SK-N-SH (cell line): Measurements from ENCODE around the gene TNIP2. TPM values are rescaled to one million over a fixed set of nuclear protein-coding genes. Genes with fewer than 3 reads are reported as not detected.

Experiments used
- CTCF ChIA-PET: fragments of 300-600, 350-600 bp; formaldehyde crosslinking; extraction: SDS; loops from one replicate; lab custom pipeline; 2021; lab: Yijun Ruan, JAX
- POLR2A ChIA-PET: fragments of 350-600 bp; sonication (Branson Sonifier 250); formaldehyde crosslinking; extraction: SDS; loops from one replicate; lab custom pipeline; 2020; ENCODE audit warnings: antibody characterized with exemption, inconsistent platforms; lab: Yijun Ruan, JAX
- DNase-seq: peaks from one replicate; pipeline ENCODE4 v3.0.0; 2012
- H2AFZ ChIP-seq: fragments of 200-600 bp; sonication (generic); 2 replicates; pipeline ENCODE4 v1.8.1; 2016; ENCODE audit warnings: antibody characterized with exemption, mild to moderate bottlenecking, low read depth
- H3F3A ChIP-seq: fragments of 200-600 bp; sonication (generic); replicated peaks from 2 replicates; pipeline ENCODE3; 2016; ENCODE audit warnings: antibody characterized with exemption, mild to moderate bottlenecking; ENCODE audit not compliant: insufficient read depth
- H3K27ac ChIP-seq, 2 experiments: fragments of 200-500 bp in 1 of 2; fragments of 200-600 bp in 1 of 2; sonication (Bioruptor generic) in 1 of 2; sonication (generic), shearing (Covaris generic) in 1 of 2; 2 replicates each; pipeline versions ENCODE4 v1.5.1 to v1.6.1; 2014 to 2016; ENCODE audit warnings: low read depth in 2 of 2, inconsistent platforms in 1 of 2, low read length in 1 of 2, mild to moderate bottlenecking in 1 of 2, mixed read lengths in 1 of 2
- H3K27me3 ChIP-seq: fragments of 200-600 bp; sonication (generic), shearing (Covaris generic); 2 replicates; pipeline ENCODE4 v1.6.1; 2016; ENCODE audit warnings: mixed run types; ENCODE audit not compliant: insufficient read depth
- H3K36me3 ChIP-seq, 2 experiments: fragments of 200-500 bp in 1 of 2; fragments of 200-600 bp in 1 of 2; sonication (Bioruptor generic) in 1 of 2; sonication (generic) in 1 of 2; replicated peaks in 1 of 2; 2 replicates each; pipeline versions ENCODE3 to v1.5.1; 2014 to 2016; ENCODE audit warnings: low read length in 1 of 2, mild to moderate bottlenecking in 1 of 2; ENCODE audit not compliant: insufficient read depth in 2 of 2, control insufficient read depth in 1 of 2
- H3K4me1 ChIP-seq, 2 experiments: fragments of 200-500 bp in 1 of 2; fragments of 200-600 bp in 1 of 2; sonication (Bioruptor generic) in 1 of 2; sonication (generic), shearing (Covaris generic) in 1 of 2; 2 replicates each; pipeline versions ENCODE4 v1.5.1 to v1.6.1; 2014 to 2016; ENCODE audit warnings: low read depth in 1 of 2, low read length in 1 of 2, mixed run types in 1 of 2; ENCODE audit not compliant: insufficient read depth in 2 of 2, control insufficient read depth in 1 of 2
- H3K4me2 ChIP-seq: fragments of 200-600 bp; sonication (generic), shearing (Covaris generic); 2 replicates; pipeline ENCODE4 v1.6.1; 2017; ENCODE audit warnings: mixed run types
- H3K4me3 ChIP-seq, 2 experiments: fragments of 200-500 bp in 1 of 2; fragments of 200-600 bp in 1 of 2; sonication (Bioruptor generic) in 1 of 2; sonication (generic), shearing (Covaris generic) in 1 of 2; 2 replicates each; pipeline versions ENCODE4 v1.5.1 to v1.8.1; 2014 to 2016; ENCODE audit warnings: low read depth in 2 of 2, inconsistent platforms in 1 of 2, low read length in 1 of 2, mild to moderate bottlenecking in 1 of 2, mixed read lengths in 1 of 2, moderate library complexity in 1 of 2
- H3K79me2 ChIP-seq: fragments of 200-600 bp; sonication (generic); 2 replicates; pipeline ENCODE4 v1.8.1; 2017; ENCODE audit warnings: mild to moderate bottlenecking; ENCODE audit not compliant: insufficient read depth
- H3K9ac ChIP-seq: fragments of 200-600 bp; sonication (generic); 2 replicates; pipeline ENCODE4 v1.6.1; 2017; ENCODE audit warnings: mixed run types
- H3K9me2 ChIP-seq: fragments of 200-600 bp; sonication (generic); 2 replicates; pipeline ENCODE4 v1.6.1; 2017; ENCODE audit warnings: mixed run types
- H3K9me3 ChIP-seq: fragments of 200-600 bp; sonication (generic); 2 replicates; pipeline ENCODE4 v1.6.1; 2017; ENCODE audit warnings: mixed run types, mild to moderate bottlenecking, moderate library complexity
- H4K20me1 ChIP-seq: fragments of 200-600 bp; sonication (generic); 2 replicates; pipeline ENCODE4 v1.6.1; 2017; ENCODE audit warnings: mild to moderate bottlenecking, mixed run types; ENCODE audit not compliant: insufficient read depth
- CHD2 ChIP-seq: fragments of 150-350 bp; IDR thresholded peaks from 2 replicates; pipeline ENCODE4 v1.6.1; 2018; ENCODE audit warnings: low read length; ENCODE audit not compliant: partially characterized antibody
- ELF1 ChIP-seq: IDR thresholded peaks from 2 replicates; pipeline ENCODE4 v1.4.0; 2012
- EP300 ChIP-seq, 2 experiments: IDR thresholded peaks; 2 replicates each; pipeline versions ENCODE4 v1.4.0 to v1.6.1; 2012; ENCODE audit warnings: borderline replicate concordance in 1 of 2, low read depth in 1 of 2, low read length in 1 of 2
- EZH2phosphoT487 ChIP-seq: fragments of 200-600 bp; sonication (generic); IDR thresholded peaks from 2 replicates; pipeline ENCODE4 v1.6.1; 2017; ENCODE audit warnings: low read depth, mixed run types, mild to moderate bottlenecking, antibody characterized with exemption, moderate library complexity, borderline replicate concordance
- FOXM1 ChIP-seq: IDR thresholded peaks from 2 replicates; pipeline ENCODE4 v1.4.0; 2012; ENCODE audit warnings: low read depth, mild to moderate bottlenecking
- GABPA ChIP-seq: IDR thresholded peaks from 2 replicates; pipeline ENCODE4 v1.4.0; 2012; ENCODE audit warnings: low read depth, mild to moderate bottlenecking
- MXI1 ChIP-seq: IDR thresholded peaks from 2 replicates; pipeline ENCODE4 v1.6.1; 2012; ENCODE audit warnings: mild to moderate bottlenecking, low read depth, low read length, improper control_type of control experiment
- NRF1 ChIP-seq: IDR thresholded peaks from 2 replicates; pipeline ENCODE4 v1.6.1; 2012; ENCODE audit warnings: low read depth, mild to moderate bottlenecking, low read length
- RAD21 ChIP-seq: IDR thresholded peaks from 2 replicates; pipeline ENCODE4 v1.6.1; 2012; ENCODE audit warnings: mild to moderate bottlenecking, low read length
- RCOR1 ChIP-seq: fragments of 150-350 bp; IDR thresholded peaks from 2 replicates; pipeline ENCODE4 v1.6.1; 2017; ENCODE audit warnings: antibody characterized with exemption, low read length
- RXRA ChIP-seq: IDR thresholded peaks from 2 replicates; pipeline ENCODE4 v1.4.0; 2012; ENCODE audit warnings: low read depth, mild to moderate bottlenecking, borderline replicate concordance
- SIN3A ChIP-seq: IDR thresholded peaks from 2 replicates; pipeline ENCODE4 v1.6.1; 2012; ENCODE audit warnings: low read depth, mild to moderate bottlenecking, low read length, moderate library complexity, borderline replicate concordance
- TCF12 ChIP-seq: IDR thresholded peaks from 2 replicates; pipeline ENCODE4 v1.4.0; 2012
- WGBS: methylation state at CpG from one replicate; pipeline ENCODE4 v1.1.6; 2017; ENCODE audit warnings: low lambda C conversion rate; 5-methylcytosine and 5-hydroxymethylcytosine counted together
- polyA plus RNA-seq, 3 experiments: library from polyadenylated mRNA; depleted of rRNA; stranded (reverse); fragments of >200 nt; gene quantifications; 2 replicates each; pipeline ENCODE4 v1.2.3, GENCODE V29; 2012
- TF ChIP-seq, protein P1 (sequence below): fragments of 150-350 bp; IDR thresholded peaks from 2 replicates; pipeline ENCODE4 v1.6.1; 2016; ENCODE audit warnings: mild to moderate bottlenecking, low read depth, low read length
- TF ChIP-seq, protein P2 (sequence below): fragments of 150-350 bp; IDR thresholded peaks from 2 replicates; pipeline ENCODE4 v1.6.1; 2017; ENCODE audit warnings: antibody characterized with exemption, low read length, low read depth, borderline replicate concordance
- TF ChIP-seq, protein P3 (sequence below): IDR thresholded peaks from 2 replicates; pipeline ENCODE4 v1.4.0; 2012; ENCODE audit warnings: low read depth, borderline replicate concordance
- TF ChIP-seq, protein P4 (sequence below): IDR thresholded peaks from 2 replicates; pipeline ENCODE4 v1.4.0; 2012; ENCODE audit warnings: low read depth, borderline replicate concordance
- TF ChIP-seq, protein P5 (sequence below): IDR thresholded peaks from 2 replicates; pipeline ENCODE4 v1.6.1; 2012; ENCODE audit warnings: mild to moderate bottlenecking, low read depth, low read length, moderate library complexity

Gene TNIP2
- polyA plus RNA-seq, 1 of the 3 experiments (the other 2 are of a cell fraction): 78.9 TPM

DNA sequence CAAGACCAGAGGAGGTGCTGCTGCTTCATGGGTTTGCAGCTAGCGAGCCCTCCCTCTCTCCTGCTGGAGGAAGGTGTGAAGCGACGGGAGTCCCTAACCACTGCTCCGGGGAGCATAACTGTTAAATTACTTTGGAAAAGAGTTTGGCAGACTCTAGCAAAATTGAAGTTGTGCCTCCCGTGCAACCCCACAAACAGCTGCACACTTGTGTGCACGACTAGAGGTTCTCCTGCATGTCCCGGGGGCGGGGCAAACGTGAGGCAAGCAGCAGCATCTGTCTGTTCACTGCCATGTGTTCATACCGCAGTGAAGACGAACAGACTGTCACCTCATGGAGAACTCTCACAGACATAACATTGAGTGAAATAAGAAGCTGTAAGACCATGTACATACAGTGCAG, 34.5 kb downstream of the TNIP2 start:
- no peak for DNase-seq
- WGBS: 92% methylated on average over 9 of the region's 11 CpGs
- no peaks in the 10 kb centered on the region for H3K27me3 ChIP-seq
- H3K4me3 ChIP-seq: no peak overlapping the region
- H3K9me3 ChIP-seq: no peaks in the 10 kb centered on the region
- H3K36me3 ChIP-seq: peaks cover 17 to 36% of the 10 kb centered on the region in 2 experiments
- no peak overlapping the region for H3K9ac ChIP-seq
- no peaks in the 10 kb centered on the region for H3K9me2 ChIP-seq
- no peaks in the 10 kb centered on the region for H3K79me2 ChIP-seq
- H3F3A ChIP-seq: peaks cover 8% of the 10 kb centered on the region
- H4K20me1 ChIP-seq: no peaks in the 10 kb centered on the region
- H3K4me1 ChIP-seq: no peaks in the 10 kb centered on the region
- ChIA-PET POLR2A (no interaction called here), CTCF (no interaction called here)
- TF ChIP-seq FOXM1: no peak
- no peak for TF ChIP-seq RCOR1
- TF ChIP-seq RAD21: no peak
- TF ChIP-seq MXI1: no peak
- TF ChIP-seq CHD2: no peak
- TF ChIP-seq ELF1: no peak
- TF ChIP-seq NRF1: no peak
- no peak overlapping the region for H2AFZ ChIP-seq
- H3K4me2 ChIP-seq: no peak overlapping the region
- H3K27ac ChIP-seq: no peak overlapping the region

DNA sequence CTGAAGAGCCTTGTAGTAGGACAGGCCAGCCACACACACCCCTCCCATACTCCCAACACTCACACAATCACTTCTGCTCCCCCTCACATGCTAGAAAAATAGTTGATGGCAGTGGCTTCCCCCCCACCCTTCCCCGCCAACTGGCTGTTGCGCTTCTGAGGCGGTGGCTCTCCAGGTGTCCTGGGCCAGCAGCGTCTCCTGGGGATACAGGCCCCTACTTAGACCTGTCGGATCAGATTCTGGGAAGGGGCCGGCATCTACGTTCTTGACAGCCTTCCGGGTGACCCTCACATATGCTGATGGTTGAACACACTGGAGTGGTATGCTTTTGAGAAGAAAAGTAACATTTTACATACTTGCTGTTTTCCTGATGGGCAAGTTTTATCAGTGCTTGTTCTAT, 39.9 kb downstream of the TNIP2 start:
- no peak overlapping the region for H3K27ac ChIP-seq
- H3K4me3 ChIP-seq: no peak overlapping the region
- H3K79me2 ChIP-seq: peaks cover 37% of the 10 kb centered on the region; the same call in 1 of the 2 replicates
- 0 out of 2 replicates have a peak, but pooled peaks cover 8% of the 10 kb centered on the region for H4K20me1 ChIP-seq
- peaks cover 14 to 63% of the 10 kb centered on the region in 2 experiments for H3K36me3 ChIP-seq
- CTCF ChIA-PET: no interaction called here
- H3K9me2 ChIP-seq: no peaks in the 10 kb centered on the region
- H3K27me3 ChIP-seq: no peaks in the 10 kb centered on the region
- no peak overlapping the region for H3K4me2 ChIP-seq
- no peak for DNase-seq
- TF ChIP-seq FOXM1 (no peak), SIN3A (no peak), MXI1 (no peak), ELF1 (no peak), RXRA (no peak), NRF1 (no peak), TCF12 (no peak), RCOR1 (no peak), GABPA (no peak), EP300 (IDR thresholded peaks at IDR 0.05; ENCODE audit: borderline replicate concordance in 1 of 2, low read depth in 1 of 2, low read length in 1 of 2) (no peak), EZH2phosphoT487 (no peak), RAD21 (no peak)
- TF ChIP-seq, protein P1, sequence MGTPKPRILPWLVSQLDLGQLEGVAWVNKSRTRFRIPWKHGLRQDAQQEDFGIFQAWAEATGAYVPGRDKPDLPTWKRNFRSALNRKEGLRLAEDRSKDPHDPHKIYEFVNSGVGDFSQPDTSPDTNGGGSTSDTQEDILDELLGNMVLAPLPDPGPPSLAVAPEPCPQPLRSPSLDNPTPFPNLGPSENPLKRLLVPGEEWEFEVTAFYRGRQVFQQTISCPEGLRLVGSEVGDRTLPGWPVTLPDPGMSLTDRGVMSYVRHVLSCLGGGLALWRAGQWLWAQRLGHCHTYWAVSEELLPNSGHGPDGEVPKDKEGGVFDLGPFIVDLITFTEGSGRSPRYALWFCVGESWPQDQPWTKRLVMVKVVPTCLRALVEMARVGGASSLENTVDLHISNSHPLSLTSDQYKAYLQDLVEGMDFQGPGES: no peak
- TF ChIP-seq, protein P2, sequence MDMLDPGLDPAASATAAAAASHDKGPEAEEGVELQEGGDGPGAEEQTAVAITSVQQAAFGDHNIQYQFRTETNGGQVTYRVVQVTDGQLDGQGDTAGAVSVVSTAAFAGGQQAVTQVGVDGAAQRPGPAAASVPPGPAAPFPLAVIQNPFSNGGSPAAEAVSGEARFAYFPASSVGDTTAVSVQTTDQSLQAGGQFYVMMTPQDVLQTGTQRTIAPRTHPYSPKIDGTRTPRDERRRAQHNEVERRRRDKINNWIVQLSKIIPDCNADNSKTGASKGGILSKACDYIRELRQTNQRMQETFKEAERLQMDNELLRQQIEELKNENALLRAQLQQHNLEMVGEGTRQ: no peak
- TF ChIP-seq, protein P3, sequence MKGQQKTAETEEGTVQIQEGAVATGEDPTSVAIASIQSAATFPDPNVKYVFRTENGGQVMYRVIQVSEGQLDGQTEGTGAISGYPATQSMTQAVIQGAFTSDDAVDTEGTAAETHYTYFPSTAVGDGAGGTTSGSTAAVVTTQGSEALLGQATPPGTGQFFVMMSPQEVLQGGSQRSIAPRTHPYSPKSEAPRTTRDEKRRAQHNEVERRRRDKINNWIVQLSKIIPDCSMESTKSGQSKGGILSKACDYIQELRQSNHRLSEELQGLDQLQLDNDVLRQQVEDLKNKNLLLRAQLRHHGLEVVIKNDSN: no peak
- TF ChIP-seq, protein P4, sequence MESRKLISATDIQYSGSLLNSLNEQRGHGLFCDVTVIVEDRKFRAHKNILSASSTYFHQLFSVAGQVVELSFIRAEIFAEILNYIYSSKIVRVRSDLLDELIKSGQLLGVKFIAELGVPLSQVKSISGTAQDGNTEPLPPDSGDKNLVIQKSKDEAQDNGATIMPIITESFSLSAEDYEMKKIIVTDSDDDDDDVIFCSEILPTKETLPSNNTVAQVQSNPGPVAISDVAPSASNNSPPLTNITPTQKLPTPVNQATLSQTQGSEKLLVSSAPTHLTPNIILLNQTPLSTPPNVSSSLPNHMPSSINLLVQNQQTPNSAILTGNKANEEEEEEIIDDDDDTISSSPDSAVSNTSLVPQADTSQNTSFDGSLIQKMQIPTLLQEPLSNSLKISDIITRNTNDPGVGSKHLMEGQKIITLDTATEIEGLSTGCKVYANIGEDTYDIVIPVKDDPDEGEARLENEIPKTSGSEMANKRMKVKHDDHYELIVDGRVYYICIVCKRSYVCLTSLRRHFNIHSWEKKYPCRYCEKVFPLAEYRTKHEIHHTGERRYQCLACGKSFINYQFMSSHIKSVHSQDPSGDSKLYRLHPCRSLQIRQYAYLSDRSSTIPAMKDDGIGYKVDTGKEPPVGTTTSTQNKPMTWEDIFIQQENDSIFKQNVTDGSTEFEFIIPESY: no peak
- TF ChIP-seq, protein P5, sequence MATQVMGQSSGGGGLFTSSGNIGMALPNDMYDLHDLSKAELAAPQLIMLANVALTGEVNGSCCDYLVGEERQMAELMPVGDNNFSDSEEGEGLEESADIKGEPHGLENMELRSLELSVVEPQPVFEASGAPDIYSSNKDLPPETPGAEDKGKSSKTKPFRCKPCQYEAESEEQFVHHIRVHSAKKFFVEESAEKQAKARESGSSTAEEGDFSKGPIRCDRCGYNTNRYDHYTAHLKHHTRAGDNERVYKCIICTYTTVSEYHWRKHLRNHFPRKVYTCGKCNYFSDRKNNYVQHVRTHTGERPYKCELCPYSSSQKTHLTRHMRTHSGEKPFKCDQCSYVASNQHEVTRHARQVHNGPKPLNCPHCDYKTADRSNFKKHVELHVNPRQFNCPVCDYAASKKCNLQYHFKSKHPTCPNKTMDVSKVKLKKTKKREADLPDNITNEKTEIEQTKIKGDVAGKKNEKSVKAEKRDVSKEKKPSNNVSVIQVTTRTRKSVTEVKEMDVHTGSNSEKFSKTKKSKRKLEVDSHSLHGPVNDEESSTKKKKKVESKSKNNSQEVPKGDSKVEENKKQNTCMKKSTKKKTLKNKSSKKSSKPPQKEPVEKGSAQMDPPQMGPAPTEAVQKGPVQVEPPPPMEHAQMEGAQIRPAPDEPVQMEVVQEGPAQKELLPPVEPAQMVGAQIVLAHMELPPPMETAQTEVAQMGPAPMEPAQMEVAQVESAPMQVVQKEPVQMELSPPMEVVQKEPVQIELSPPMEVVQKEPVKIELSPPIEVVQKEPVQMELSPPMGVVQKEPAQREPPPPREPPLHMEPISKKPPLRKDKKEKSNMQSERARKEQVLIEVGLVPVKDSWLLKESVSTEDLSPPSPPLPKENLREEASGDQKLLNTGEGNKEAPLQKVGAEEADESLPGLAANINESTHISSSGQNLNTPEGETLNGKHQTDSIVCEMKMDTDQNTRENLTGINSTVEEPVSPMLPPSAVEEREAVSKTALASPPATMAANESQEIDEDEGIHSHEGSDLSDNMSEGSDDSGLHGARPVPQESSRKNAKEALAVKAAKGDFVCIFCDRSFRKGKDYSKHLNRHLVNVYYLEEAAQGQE: no peak
- 96% methylated on average over 8 of the region's 8 CpGs for WGBS
- peaks cover 0 to 12% of the 10 kb centered on the region in 2 experiments; a peak in 1 of 4 replicates for H3K4me1 ChIP-seq
- no peaks in the 10 kb centered on the region for H3F3A ChIP-seq
- H3K9ac ChIP-seq: no peak overlapping the region
- POLR2A ChIA-PET: no interaction called here
- no peak overlapping the region for H2AFZ ChIP-seq
- peaks cover 6% of the 10 kb centered on the region for H3K9me3 ChIP-seq
